Neutrophil (primary cell): ENCODE measurements around the gene TEX19.
A peak's percentile ranks its signal among the peaks of the same experiment; 100 is the strongest.

Source experiments
- H3K27ac ChIP-seq: fragments of 200-600 bp; sonication (generic); 2 replicates; pipeline ENCODE4 v1.5.1; 2016; ENCODE audit warnings: mild to moderate bottlenecking, moderate library complexity
- H3K27me3 ChIP-seq: fragments of 200-600 bp; sonication (generic); 2 replicates; pipeline ENCODE4 v1.6.0; 2016; ENCODE audit warnings: mild to moderate bottlenecking
- H3K36me3 ChIP-seq: fragments of 200-600 bp; sonication (generic); 2 replicates; pipeline ENCODE4 v1.5.1; 2017
- H3K4me1 ChIP-seq, 2 experiments: fragments of 200-600 bp in 1 of 2; sonication (generic) in 1 of 2; 1 replicate in 1 of 2; 2 replicates in 1 of 2; pipeline versions ENCODE4 v1.5.1 to v1.6.1; 2013 to 2016; ENCODE audit warnings: low read depth in 1 of 2, low read length in 1 of 2, mild to moderate bottlenecking in 1 of 2, moderate library complexity in 1 of 2; ENCODE audit not compliant: control insufficient read depth in 1 of 2, insufficient read depth in 1 of 2
- H3K4me3 ChIP-seq, 2 experiments: fragments of 200-600 bp in 1 of 2; sonication (generic) in 1 of 2; 1 replicate in 1 of 2; 2 replicates in 1 of 2; pipeline ENCODE4 v1.5.1; 2013 to 2016; ENCODE audit warnings: low read depth in 1 of 2, low read length in 1 of 2, mild to moderate bottlenecking in 1 of 2, moderate library complexity in 1 of 2
- H3K9me3 ChIP-seq: fragments of 200-600 bp; sonication (generic); 2 replicates; pipeline ENCODE4 v1.5.1; 2016
- CTCF ChIP-seq: fragments of 200-600 bp; sonication (generic); IDR thresholded peaks from 2 replicates; pipeline ENCODE4 v1.5.1; 2016; ENCODE audit warnings: antibody characterized with exemption

Gene TEX19

GRCh38 chr17:82400830-82401229, 41.8 kb downstream of the TEX19 start:
- no peak for TF ChIP-seq CTCF
- Histone ChIP-seq H3K36me3 (no peaks in the 10 kb centered on the region), H3K27me3 (no peaks in the 10 kb centered on the region), H3K9me3 (no peaks in the 10 kb centered on the region), H3K4me3 (peak overlapping the region; percentile 47 to 48), H3K27ac (peak overlapping the region; percentile 75), H3K4me1 (peaks cover 41 to 57% of the 10 kb centered on the region in 2 experiments)

GRCh38 chr17:82402865-82403264, 43.8 kb downstream of the TEX19 start:
- Histone ChIP-seq H3K36me3 (no peaks in the 10 kb centered on the region), H3K4me3 (no peak overlapping the region), H3K27ac (no peak overlapping the region), H3K9me3 (no peaks in the 10 kb centered on the region), H3K4me1 (peaks cover 41 to 57% of the 10 kb centered on the region in 2 experiments), H3K27me3 (no peaks in the 10 kb centered on the region)
- no peak for TF ChIP-seq CTCF

GRCh38 chr17:82403662-82404660, 44.9 kb downstream of the TEX19 start:
- Histone ChIP-seq H3K9me3 (no peaks in the 10 kb centered on the region), H3K27me3 (no peaks in the 10 kb centered on the region), H3K4me1 (peaks cover 41 to 57% of the 10 kb centered on the region in 2 experiments), H3K27ac (no peak overlapping the region), H3K4me3 (no peak overlapping the region), H3K36me3 (no peaks in the 10 kb centered on the region)
- TF ChIP-seq CTCF = no peak

GRCh38 chr17:82405051-82405450, 46.0 kb downstream of the TEX19 start:
- TF ChIP-seq CTCF = no peak
- H3K36me3 ChIP-seq = no peaks in the 10 kb centered on the region
- no peaks in the 10 kb centered on the region for H3K27me3 ChIP-seq
- no peaks in the 10 kb centered on the region for H3K9me3 ChIP-seq
- H3K27ac ChIP-seq = peak overlapping the region; percentile 29
- no peak overlapping the region for H3K4me3 ChIP-seq
- peaks cover 34 to 47% of the 10 kb centered on the region in 2 experiments for H3K4me1 ChIP-seq

GRCh38 chr17:82406131-82406671, 47.2 kb downstream of the TEX19 start:
- H3K9me3 ChIP-seq = no peaks in the 10 kb centered on the region
- H3K4me1 ChIP-seq = peaks cover 23 to 36% of the 10 kb centered on the region in 2 experiments
- TF ChIP-seq CTCF = no peak
- no peak overlapping the region for H3K4me3 ChIP-seq
- no peaks in the 10 kb centered on the region for H3K36me3 ChIP-seq
- no peaks in the 10 kb centered on the region for H3K27me3 ChIP-seq
- no peak overlapping the region for H3K27ac ChIP-seq
